SKM-1 treated with dmso at 0.1 percent for 144 hours (cell line): ENCODE data around the gene KRTAP5-2.

Experiments
- DNase-seq: peaks from one replicate; lab custom pipeline; 2025; ENCODE audit not compliant: unreplicated experiment; lab: John Stamatoyannopoulos, UW

KRTAP5-2 gene

DNA sequence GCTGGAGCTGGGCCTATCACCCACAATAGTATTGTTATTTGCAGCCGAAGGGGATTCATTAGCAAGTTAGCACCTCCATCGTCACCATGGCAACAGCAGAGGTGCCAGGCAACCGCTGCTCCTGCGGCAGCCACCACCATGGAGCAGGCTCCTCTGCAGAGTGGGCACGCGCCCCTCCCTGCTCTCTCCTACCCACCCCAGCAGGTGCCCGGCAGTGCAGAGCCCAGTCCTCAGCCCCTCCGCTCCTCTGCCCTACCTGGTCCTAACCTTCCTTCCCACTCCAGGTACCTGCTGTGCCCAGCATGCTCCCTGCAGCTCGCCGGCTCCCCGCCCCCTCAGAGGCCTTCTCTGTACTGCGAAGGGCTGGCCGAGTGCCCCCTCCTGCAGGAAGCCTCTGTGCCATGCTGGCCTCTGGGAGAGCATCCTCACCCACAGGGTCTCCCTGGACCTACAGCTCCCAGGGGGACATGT is 29.6 kb downstream of the KRTAP5-2 start:
- DNase-seq, result no peak

DNA sequence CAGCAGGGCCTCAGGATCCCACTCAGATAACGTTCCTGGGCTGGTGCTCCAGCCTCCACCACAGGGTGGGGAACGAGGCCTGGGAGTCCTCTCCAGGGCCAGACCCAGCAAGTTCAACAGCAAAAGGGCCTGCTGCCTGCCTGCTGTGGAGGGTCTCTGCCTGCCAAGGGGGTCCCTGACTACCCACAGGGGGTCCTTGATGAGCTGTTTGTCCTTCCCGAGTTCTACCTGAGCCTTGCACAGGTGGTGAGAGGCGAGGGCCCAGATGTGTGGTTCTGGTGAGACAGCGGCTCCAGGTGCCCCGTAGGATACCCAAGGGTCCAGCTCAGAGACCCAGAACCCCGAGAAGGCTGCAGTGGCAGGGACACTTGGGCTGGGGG is 30.4 kb downstream of the KRTAP5-2 start:
- no peak for DNase-seq

DNA sequence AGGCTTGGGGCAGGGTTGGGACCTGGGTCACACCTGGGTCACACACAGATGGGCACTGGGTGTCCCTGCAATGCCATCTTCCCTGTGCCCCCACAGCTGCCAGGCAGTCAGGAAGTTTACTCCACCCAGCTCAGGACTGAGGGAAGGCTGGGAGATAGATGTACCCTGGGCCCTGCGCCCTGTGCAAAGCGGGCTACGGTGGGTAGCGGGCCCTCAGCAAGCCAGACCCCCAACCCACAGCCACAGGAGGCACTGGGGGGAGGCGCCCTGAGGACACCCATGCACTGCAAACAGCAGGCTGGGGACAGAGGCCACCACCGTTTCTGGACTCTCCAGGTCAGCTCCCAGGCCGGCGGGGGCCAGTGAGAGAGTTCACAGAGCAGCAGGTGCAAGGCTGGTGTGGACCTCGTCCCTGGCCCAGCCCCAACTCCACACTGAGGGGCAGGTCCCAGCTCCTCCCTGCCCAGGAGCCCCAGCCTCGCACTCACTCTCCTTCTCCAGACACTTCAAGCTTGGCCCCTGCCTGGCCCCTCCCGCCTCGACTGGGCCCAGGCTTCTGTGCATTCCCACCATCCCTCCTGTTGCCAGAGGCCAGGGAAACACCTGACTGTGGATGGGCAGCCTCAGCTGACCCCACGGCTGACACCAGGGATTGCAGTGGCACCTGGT is 30.9 kb downstream of the KRTAP5-2 start:
- DNase-seq, result no peak

DNA sequence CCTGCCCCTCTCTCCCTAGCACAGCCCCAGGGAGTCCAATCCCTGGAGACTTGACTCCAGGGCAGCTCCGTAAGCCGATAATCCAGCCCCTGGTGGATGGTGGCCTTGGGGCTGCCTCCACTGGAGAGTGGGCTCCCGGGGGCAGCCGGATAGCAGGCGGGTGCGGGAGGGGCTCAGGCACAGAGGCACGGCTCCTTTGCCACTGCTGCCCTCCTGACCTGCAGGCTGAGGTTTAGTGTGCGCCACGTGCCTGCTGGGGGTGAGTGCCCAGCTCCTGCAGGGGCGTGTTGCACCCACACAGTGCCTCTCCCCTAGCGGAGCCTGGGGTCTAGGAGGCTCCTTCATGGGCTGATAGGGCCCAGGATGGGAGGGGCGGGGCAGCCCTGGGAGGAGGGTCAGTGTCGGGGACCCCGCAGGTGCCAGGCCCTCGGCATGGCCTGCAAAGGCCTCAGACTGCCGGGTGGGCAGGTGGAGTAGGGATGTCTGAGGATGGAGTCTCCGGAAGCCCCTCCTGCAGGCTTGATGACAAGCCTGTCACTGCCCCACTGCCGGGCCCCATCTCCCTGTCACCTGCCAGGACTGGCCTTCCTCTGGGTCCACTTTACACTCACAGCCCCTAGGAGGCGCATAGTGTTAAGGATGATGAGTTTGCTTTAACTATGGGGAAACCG is 31.6 kb downstream of the KRTAP5-2 start:
- no peak for DNase-seq

DNA sequence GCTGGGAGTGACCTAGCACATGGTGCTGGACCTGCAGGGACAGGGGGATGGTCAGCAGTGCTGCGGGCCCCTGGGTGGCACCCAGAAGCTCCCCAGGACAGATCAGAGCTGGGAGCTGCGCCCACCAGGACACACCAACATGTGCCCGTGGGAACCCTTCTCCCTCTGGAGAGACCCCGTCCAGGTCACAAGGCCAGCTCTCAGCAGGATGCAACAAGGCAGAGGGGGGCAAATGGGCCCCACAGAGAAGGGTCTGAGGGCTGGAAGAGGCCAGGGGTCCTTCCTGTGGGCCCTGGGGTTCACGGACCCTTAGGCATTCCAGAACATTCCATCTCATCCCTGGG is 32.2 kb downstream of the KRTAP5-2 start:
- DNase-seq, result no peak

DNA sequence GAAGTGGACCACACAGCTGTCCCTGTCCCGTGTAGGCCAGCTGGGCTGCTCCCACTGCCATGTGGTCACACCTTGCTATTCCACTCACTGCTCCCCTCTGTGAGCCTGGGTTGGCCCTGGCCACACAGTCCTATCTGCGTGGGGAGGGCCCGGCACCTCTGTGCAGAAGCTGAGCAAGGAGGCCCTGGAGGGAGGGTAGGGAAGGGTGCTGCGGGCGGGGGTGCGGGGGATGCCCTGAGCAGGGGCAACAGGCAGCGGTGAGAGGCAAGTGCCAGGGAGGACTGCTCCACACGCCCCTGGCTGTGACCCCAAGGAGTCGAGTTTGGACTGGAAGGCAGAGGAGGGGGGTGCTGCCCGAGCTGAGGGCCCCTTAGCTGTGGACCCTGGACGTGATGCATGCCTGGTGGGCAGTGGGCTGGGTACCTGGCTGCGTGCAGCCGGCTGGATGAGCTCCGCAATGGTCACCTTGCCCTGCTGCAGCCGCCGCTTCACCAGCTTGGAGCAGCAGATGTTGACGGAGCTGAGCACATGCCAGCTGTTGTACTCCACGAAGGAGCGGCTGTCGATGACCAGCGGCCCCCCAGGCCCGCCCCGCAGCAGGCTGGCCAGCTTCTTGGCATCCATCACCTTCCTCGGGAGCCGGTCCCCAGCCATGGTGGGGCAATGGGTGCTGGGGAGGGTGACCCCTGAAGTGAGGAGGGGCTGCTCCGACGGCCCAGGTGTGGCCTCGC is 32.8 kb downstream of the KRTAP5-2 start:
- no peak for DNase-seq

DNA sequence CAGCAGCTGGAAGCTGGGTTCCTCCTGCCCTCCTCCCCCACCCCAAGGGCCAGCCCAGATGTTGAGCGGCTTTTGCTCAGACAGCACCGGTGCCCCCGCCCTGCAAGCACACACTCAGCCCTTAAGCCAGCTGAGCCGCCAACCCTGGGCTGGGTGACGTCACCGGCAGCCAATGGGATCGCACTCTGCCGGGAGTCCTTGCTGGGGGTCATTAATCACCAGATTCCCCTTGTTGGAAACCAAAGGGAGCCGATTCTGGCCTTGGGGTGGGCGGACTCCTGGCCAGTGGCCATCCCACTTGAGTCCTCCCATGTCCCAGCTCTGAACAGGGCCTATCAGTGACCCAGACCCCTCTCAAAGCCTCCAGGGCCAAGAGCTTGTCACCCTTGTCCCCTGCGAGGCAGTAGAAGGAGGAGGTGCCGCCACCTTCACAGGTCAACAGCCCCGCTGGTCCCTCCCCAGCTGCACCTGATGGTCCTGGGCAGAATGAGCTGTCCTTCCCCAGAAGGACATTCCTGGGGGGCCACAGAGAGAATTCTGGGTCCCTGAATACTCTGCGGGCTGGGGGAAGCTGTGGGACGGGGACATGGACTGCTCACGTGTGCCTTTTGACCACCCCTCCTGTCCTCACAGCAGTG is 33.4 kb downstream of the KRTAP5-2 start:
- no peak for DNase-seq

DNA sequence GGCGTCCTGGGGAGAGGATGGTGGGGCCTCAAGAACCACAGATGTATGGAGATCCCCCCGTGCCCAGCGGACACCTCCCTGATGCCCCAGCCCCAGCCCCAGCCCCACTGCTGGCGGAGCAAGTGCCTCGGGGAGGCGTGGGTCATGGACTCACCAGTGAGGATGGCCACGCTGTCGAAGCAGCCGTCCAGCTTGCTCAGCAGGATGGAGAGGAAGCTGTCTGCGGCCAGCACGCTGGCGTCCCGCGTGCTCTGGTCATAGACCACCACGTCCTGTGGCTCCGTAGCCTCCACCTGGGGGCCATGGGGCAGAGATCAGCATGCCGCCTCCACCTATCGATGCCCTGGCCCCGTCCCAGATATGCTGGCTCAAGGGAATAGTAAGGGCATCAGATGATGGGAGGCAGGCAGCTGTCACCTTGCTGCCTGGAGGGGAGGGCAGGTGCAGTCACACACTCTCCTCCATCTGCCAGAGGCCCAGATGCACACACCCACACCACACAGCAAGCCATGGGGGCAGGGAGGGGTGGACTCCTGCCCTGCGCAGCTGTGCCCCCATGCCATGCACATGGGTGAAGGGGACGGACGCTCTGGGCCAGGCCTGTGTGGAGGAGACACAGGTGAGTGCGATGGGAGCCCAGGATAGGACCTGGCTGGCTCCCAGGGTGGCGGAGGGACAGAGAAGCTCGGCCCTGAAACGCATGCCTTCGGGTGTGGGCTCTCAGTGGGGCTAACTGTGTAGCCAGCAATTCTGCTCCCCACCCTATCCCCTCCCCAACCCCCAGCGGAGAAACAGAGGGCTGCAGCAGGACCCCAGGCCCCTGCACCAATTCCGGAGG is 34.2 kb downstream of the KRTAP5-2 start:
- DNase-seq, result no peak

DNA sequence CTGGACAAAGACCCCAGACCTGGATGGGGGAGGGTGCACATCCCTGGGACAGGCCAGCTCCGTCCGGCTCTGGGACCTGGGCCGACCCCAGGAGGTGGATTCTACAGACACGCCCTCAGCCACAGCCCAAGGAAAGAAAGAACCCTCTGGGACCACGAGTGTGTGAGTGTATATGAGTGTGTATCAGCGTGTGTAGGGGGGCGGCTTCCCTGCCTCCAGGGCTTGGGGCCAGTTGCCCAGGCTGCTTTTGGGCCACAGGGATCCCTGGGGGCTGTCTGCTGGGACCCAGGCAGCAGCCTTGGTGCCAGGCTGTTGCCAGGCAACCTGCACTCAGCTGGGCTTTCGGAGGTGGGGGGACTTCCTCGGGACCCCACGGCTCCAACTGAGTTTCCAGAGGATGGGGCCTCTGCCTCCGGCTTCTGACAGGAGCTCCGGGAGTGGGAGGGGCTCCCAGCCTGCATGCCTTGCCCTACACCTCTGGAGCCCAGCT is 34.9 kb downstream of the KRTAP5-2 start:
- no peak for DNase-seq

DNA sequence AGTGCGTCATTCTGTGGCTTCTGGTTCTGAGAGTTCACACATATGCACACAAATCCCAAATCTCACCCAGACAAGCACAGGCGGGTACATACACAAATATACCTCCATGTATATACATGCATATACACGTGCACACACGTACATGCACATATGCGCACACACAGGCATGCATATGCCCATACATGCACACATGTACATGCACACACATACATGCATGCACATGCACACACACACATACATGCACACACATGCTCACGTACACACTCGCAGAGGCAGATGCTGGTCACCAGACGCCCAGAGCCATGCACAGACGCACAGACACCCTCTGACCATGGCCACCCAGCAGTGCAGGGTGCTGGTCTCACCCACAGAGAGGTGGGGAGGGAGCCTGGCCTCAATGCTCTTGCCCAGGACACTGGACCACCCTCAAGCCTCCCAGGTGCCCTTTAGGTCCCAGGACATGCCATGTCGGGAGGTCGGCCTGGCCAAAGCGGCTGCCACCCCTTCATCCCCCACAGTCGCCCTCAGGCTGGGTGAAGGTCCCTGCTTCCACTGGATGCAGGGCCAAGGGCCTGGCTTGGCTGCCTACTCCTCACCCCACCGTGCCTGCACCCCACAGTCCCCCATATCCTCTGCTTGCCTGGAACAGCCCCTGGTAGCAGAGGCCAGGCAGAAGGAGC is 35.5 kb downstream of the KRTAP5-2 start:
- no peak for DNase-seq

DNA sequence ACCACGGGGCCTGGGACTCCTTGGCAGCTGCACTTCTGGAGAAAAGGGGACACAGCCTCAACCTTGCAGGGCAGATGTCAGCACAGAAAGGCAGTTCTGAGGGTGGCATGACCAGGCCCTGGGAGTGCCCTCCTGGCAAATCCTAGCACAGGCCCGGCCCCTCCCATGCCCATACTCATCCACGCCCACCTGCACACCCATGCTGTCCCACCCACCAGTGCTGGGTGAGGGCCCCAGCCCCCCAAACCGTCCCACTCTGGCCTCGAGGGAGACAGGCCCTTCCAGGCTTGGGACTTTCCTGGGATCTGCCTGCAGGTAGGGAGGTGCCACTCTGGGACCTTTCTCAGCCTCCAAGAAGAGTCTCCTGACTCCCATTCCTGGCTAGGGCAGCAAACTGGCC is 36.1 kb downstream of the KRTAP5-2 start:
- no peak for DNase-seq

DNA sequence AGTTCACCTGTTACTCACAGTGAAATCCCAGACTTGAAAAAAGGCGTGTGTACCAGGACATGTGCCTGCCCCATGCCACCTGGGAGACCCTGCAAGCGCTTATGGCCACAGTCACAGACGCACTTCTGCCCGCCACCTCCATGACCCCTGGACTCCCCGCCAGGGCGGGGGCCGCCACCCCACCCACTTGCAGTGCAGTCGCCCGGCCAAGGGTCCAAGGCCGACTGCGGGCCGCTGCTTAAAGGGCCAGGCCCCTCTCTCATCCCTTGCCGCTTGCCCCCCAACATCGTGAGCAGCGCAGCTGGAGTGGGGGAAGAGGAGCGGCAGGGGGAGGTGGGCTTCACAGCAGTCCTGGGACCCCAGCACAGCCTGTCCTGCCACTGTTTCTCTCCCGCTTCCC is 36.8 kb downstream of the KRTAP5-2 start:
- no peak for DNase-seq

DNA sequence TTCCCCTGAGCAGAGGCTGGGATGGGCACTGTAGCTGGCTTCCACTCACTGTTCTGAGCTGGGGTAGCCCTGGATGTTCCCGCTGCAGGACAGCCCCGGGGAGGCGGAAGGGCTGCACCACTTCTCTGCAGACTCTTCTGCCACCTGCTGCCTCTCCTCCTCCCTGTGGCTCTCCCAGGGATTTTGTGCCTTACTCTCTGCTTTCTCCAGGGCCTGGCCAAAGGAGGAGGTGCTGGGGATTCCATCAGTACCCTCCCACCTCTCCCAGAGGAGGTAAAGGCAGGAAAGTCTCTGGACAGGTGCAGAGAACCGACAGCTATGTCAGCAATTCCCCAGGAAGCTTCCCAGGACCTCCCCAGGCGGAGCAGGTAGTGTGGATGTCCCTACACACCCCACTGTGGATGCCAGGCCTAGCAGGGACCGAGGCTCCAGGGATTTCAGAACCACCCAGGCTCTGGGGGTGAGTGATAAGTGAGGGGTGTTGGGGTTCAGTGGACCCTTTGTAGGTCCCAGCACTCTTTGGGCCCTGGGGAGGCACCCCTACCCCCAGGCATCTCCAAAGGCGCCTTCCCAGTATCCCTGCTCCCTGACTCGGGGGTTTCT is 37.3 kb downstream of the KRTAP5-2 start:
- no peak for DNase-seq

DNA sequence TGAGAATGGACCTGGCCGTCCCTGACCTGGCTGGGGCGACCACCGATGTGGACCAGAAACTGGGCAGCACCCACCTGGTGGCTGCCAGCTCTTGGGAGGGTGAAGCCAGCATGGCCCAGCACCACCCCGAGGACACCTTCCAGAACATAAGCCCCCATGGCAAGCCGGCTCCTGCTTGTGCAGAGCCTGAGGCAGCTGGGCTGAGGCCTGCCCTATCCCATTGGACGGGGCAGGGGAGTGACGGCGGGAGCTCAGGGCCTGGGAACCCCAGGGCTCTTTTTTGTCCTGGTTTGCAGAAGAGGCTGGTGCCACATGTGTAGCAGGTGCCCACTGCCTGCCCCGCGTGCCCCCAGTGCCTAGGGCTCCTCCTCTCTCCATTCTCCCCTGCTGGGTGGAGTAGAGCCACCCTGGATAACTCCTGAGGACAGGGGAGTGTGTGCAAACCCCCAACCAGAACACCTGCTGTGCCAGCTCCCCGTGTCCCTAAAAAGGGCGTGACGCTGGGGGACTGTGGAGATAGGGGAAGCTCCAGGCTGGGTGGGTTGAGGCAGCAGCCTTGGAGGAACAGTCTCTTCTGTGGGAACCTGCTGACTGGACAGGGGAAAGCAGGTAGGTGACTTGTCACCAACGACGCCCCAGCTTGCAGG is 38.0 kb downstream of the KRTAP5-2 start:
- no peak for DNase-seq

DNA sequence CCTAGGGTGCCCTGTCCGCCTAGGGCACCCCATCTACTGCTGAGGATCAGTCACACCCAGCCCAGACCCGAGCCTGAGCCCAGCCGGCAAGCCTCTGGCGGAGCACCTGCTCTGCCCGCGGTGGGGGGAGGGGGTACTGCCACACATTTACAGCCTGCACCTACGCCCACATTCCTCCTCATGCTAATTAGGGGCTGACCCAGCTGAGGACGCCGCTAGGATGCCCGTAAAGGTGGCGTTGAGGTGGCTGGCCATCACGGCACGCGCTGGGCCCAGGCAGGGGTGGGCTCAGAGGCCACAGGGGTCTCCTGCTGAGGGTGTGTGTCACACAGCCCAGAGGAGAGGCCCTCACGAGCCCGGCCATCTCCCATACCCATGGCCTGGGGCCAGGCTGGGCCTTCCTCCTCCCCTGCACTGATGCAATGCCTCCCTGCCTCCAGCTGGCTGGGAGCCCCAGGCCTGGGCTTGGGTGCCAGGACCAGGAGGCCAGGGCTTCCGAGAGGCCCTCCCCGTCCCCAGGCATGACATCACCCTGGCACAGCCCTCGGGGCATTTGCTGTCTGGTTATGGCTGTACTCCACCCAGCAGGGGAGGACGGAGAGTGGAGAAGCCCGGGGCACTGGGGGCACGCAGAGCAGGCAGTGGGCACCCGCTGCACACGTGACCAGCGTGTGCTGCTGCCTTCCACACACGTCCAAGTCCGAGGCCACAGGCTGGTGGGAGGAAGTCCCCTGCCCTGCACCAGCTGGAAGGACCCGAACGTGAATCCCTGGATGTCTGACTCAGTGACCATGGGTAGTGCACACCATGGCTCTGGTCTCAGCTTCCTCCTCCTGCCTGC is 38.8 kb downstream of the KRTAP5-2 start:
- DNase-seq, result no peak

DNA sequence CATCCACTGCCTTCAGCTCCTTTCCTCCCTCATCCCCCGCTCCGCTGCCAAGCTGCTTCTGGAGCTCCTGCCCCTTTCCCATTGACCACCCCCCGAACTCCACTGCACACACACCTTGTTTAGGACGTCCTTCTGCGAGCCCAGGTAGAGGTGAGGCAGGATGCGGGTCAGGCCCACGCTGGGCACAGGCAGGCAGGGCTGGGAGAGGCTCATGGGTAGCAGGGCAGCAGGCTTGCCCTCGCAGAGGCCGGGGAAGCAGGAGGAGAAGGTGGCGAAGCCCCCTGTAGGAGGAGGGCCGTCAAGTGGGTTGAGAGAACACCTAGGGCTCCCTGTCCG is 39.4 kb downstream of the KRTAP5-2 start:
- no peak for DNase-seq

DNA sequence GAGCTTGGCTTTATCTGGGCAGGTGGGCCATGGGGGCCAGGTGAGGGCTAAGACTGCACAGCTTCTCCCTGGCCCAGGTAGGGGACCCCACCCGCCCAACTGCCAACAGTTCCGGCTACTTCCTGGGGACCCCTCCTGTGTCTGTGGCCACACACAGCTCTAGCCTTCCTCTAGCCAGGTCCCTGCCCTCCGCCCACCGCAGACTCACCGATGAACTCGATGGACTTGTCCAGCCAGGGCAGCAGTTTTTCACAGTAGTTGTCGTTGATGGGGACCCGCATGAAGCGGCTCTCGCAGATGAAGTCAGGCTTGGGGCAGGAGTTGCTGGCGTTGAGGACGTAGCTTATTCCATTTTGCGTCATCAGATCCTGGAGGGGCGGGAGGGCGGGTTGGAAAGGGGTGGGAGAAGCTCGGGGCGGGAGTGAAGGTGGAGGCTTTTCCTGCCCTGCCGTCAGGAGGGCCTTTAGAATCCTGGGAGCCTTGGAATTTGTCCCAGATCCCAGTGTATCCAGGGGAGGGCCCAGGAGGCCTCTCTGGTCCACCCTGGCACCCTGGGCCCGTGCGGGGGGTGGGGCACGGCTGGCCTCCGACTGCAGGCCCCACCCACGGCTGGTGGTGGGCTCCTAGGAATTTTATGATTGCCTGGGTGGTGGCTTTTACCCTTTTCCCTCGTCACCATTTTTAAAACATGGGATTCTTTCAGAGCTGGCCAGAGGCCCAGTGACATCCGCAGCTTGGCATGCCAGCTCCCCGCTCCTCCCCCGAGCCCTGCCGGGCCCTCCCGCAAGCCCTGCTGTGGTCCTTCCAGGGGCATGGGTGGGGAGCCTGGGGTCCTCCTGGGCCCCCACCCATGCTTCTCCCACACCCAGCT is 40.0 kb downstream of the KRTAP5-2 start:
- no peak for DNase-seq
